T-helper 17 cell (primary cell): ENCODE results near the gene PCIF1. TPM values are rescaled to one million over a fixed set of nuclear protein-coding genes. Genes with fewer than 3 reads are reported as not detected.
"Not testable (repeated sequence)": the region's sequence is repeated elsewhere in the genome, so short reads cannot be mapped to it uniquely, and the experiment has no call there.

Experiments
- ATAC-seq: fragments of 150-1000 bp; cut with Tn5 transposase; 2 replicates; pipeline ENCODE4 v1.10.0; 2021; ENCODE audit warnings: mild to moderate bottlenecking, moderate library complexity
- DNase-seq, 3 donors: peaks; one replicate each; pipeline versions ENCODE4 v3.0.0 to v3.0.0-alpha.2; 2020 to 2021
- H3K9me3 ChIP-seq: one replicate; pipeline ENCODE4 v1.7.0; 2013; ENCODE audit warnings: low read length, mild to moderate bottlenecking; ENCODE audit not compliant: control insufficient read depth, poor library complexity, severe bottlenecking
- H3K27ac Mint-ChIP-seq: one replicate; pipeline ENCODE4 v1.8.0; 2022; ENCODE audit warnings: mild to moderate bottlenecking, moderate library complexity, mixed read lengths
- H3K27me3 Mint-ChIP-seq: one replicate; pipeline ENCODE4 v1.8.0; 2022; ENCODE audit warnings: mixed read lengths
- H3K36me3 Mint-ChIP-seq: one replicate; pipeline ENCODE4 v1.8.0; 2022; ENCODE audit warnings: low read depth, mixed read lengths
- H3K4me1 Mint-ChIP-seq: one replicate; pipeline ENCODE4 v1.8.0; 2022; ENCODE audit warnings: mild to moderate bottlenecking, mixed read lengths
- H3K4me3 Mint-ChIP-seq: one replicate; pipeline ENCODE4 v1.8.0; 2022; ENCODE audit warnings: mild to moderate bottlenecking, moderate library complexity, mixed read lengths
- total RNA-seq, 4 donors: library from RNA in 2 of 4; stranded (reverse) in 2 of 4; gene quantifications; one replicate each; pipeline ENCODE4 v1.2.3 and lab custom pipeline; 2022 to 2026

Gene PCIF1
- total RNA-seq, 2 donors from 2014 or later = 72.4 to 73.7 TPM

DNA sequence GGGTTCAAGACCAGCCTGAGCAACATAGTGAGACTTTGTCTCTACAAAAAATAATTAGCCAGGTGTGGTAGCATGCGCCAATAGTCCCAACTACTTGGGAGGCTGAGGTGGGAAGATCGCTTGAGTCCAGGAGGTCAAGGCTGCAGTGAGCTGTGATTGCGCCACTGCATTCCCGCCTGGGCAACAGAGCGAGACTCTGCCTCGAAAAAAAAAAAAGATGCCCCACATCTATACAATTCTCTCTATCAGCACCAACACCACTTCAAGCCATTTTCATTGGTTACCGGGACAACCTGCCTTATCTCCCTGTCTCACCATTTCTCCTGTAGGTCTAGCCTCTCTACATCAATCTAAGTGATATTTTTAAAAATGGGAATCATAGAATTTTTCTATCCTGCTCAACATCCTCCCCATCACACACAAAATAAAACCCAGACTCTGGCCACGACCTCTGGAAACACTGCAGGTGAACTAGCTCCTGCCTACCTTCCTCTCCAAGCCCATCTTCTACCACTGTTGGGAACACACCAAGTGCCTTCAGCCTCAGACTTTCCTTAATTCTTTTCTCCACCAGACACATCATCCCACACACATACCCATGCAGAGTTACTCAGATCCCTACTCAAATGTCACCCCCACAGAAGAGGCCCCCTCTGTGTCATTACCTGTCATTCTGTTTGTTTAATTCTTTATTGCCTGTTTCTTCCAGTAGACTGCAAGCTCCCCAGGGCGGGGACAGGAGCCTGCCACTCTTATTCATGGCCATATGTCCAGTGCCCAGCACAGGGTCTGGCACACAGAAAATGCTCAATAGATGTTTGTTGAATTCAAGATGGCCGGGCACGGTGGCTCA lies 12.9 kb upstream of the PCIF1 start:
- Mint-ChIP-seq H3K4me1 (peaks cover 11% of the 10 kb centered on the region), H3K27ac (peak overlapping the region; percentile 66), H3K27me3 (peaks cover 29% of the 10 kb centered on the region), H3K4me3 (no peak overlapping the region), H3K36me3 (peaks cover 5% of the 10 kb centered on the region)
- ATAC-seq (no peak), DNase-seq (no peak)
- no peaks in the 10 kb centered on the region for H3K9me3 ChIP-seq

DNA sequence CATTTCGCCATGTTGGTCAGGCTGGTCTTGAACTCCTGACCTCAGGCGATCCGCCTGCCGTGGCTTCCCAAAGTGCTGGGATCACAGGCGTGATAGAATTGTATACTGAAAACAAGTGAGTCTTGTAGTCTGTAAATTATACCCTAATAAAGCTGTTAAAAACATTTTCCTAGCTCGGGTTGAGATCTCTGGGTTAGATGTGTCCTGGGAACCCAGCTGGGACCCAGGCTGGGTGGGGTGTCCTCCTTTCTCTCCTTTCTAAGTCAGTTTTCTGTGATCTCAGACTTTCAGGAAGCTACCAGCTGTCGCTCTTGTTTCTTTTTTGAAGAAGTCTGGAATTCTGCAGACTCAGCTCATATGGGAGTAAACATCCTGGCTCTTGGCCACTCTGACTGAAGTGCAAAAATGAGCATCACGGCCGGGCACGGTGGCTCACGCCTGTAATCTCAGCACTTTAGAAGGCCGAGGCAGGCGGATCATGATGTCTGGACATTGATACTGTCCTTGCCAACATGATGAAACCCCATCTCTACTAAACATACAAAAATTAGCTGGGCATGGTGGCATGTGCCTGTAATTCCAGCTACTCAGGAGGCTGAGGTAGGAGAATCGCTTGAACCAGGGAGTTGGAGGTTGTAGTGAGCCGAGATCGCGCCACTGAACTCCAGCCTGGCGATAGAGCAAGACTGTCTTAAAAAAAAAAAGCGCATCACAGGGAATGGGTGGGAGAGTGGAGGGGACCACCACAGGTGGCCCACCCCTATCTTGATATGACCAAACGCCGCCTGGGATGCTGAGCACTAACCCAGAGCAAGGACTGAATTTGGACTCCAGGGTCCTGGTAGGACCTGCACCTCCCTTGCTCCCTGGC lies 9.9 kb upstream of the PCIF1 start:
- peaks cover 23% of the 10 kb centered on the region for H3K27me3 Mint-ChIP-seq
- no peaks in the 10 kb centered on the region for H3K9me3 ChIP-seq
- peaks cover 5% of the 10 kb centered on the region for H3K36me3 Mint-ChIP-seq
- H3K4me3 Mint-ChIP-seq = no peak overlapping the region
- no peak for ATAC-seq
- no peak overlapping the region for H3K27ac Mint-ChIP-seq
- H3K4me1 Mint-ChIP-seq = peaks cover 16% of the 10 kb centered on the region
- no peak for DNase-seq

DNA sequence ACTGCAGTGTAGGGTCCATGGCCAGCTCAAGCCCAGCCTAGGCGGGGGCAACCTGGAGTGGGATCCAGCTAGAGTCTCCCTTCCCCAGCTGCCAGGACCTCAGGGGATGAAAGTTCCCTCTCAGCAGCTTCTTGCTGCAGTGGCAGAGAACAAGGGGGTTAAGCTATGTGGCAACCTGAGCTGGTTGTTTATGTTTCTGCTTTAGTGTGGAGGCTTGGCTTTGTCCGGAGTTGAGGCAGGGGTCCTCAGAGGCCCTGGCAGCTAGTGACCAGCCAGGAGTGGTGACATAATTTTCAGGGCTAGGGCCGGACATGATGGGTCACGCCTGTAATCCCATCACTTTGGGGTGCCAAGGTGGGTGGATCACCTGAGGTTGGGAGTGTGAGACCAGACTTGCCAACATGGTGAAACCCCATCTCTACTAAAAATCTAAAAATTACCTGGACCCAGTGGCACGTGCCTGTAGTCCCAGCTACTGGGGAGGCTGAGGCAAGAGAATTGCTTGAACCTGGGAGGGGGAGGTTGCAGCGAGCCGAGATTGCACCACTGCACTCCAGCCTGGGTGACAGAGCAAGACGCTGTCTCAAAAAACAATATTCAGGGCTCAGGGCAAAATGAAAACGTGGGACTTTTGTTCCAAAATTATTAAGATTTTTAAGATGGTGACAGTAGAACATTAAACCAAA lies 8.5 kb upstream of the PCIF1 start:
- DNase-seq = no peak

DNA sequence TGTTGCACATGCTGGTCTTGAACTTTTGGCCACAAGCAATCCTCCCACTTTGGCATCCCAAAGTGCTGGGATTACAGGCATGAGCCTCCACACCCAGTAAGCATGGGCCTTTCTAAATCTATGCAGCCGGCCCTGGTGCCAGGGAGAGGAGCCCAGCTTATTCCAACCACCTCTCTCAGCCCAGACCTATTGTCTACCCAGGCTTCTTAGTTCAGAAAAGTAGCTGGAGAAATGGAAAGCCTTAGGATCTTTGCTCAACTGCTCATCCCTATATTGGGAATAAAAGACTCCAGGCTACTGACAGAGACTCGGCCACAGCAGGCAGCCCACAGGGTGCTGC lies 7.8 kb upstream of the PCIF1 start:
- no peak for ATAC-seq
- H3K9me3 ChIP-seq = no peaks in the 10 kb centered on the region
- Mint-ChIP-seq H3K4me1 (peaks cover 13% of the 10 kb centered on the region), H3K36me3 (peaks cover 1% of the 10 kb centered on the region), H3K27ac (no peak overlapping the region), H3K4me3 (no peak overlapping the region), H3K27me3 (peaks cover 5% of the 10 kb centered on the region)
- DNase-seq = no peak

More for the DNA sequence above, 8.5 kb upstream of the PCIF1 start:
- H3K4me1 Mint-ChIP-seq = peaks cover 15% of the 10 kb centered on the region
- ATAC-seq = no peak
- peaks cover 12% of the 10 kb centered on the region for H3K27me3 Mint-ChIP-seq
- H3K27ac Mint-ChIP-seq = no peak overlapping the region
- H3K36me3 Mint-ChIP-seq = peaks cover 2% of the 10 kb centered on the region
- no peak overlapping the region for H3K4me3 Mint-ChIP-seq
- no peaks in the 10 kb centered on the region for H3K9me3 ChIP-seq

DNA sequence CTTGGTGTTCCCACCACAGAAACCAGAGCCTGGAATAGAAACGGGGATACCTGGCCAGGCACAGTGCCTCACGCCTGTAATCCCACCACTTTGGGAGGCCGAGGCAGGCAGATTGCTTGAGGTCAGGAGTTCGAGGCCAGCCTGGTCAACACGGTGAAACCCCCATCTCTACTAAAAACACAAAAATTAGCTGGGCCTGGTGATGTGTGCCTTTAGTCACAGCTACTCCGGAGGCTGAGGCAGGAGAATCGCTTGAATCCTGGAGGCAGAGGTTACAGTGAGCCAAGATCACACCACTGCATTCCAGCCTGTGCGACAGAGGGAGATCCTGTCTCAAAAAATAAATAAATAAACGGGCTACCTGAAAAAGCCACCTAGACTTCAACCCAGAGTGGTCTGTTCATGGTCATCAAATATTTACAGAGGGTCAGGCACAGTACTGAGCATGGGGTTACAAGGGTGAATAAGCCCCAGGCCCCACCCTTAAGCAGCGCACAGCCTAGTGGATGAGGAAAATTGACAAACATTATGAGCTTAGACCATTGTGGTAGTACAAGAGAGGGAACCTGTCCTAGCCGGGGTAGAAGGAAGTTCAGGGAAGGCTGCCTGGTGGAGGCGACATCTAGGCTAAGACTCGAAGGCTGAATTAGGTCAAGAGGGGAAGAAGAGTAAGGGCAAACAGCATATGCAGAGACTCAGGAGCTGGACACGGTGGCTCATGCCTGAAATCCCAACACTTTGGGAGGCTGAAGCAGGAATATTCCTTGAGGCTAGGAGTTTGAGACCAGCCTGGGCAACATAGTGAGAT lies 7.2 kb upstream of the PCIF1 start:
- no peak for ATAC-seq

DNA sequence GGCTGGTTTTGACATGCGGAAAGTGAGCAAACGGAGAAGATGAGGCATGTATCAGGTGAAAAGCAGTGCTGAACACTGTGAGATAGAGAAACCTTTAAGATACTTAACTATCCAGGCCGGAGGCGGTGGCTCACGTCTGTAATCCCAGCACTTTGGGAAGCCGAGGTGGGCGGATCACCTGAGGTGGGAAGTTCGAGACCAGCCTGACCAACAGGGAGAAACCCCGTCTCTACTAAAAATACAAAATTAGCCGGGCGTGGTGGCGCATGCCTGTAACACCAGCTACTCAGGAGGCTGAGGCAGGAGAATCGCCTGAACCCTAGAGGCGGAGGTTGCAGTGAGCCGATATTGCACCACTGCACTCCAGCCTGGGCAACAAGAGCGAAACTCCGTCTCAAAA lies 2.8 kb upstream of the PCIF1 start:
- DNase-seq, H3K9me3 ChIP-seq, H3K27ac Mint-ChIP-seq, H3K27me3 Mint-ChIP-seq, H3K36me3 Mint-ChIP-seq, H3K4me3 Mint-ChIP-seq, ATAC-seq: not testable (repeated sequence)
- peaks cover 13% of the 10 kb centered on the region for H3K4me1 Mint-ChIP-seq

More for the DNA sequence above, 7.2 kb upstream of the PCIF1 start:
- Mint-ChIP-seq H3K27me3 (no peaks in the 10 kb centered on the region), H3K4me3 (no peak overlapping the region), H3K36me3 (no peaks in the 10 kb centered on the region), H3K4me1 (peaks cover 11% of the 10 kb centered on the region), H3K27ac (no peak overlapping the region)
- no peak for DNase-seq
- no peaks in the 10 kb centered on the region for H3K9me3 ChIP-seq

DNA sequence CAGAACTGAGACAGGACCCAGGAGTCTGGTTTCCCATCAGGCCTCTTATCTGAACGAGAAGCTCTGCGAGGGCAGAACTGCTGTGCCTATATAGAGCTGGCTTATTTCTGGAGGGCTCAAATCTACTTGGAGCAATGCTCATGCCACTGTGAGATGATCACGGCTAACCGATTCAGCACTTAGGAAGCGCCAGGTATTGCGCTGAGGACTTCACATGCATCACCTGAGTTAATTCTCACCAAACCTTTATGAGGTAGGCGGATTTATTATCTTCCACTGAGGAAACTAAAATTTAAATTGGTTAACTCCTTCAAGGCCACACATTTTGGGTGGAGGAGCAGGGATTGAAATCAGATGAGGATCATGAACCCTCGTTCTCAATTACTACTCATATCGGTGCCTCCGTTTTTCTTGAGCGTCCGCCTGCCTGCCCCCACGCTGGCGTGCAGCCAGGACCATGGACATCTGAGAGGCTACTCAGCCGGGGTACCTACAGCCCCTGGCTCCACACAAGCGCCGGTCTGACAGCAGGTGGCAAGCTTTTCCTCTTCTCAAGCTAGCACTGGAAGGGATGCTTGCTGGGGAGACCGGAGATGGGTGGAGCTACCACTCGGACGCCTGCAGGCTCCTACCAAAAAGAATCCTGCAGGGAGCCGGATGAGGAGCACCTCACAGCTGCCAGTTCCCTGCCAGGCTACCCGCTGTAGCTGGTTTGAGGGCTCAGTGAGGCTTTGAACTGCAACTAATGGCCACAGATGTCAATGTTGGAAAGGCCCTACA lies 1.0 kb upstream of the PCIF1 start:
- peak; percentile 32 to 43 (median 37) for DNase-seq
- H3K9me3 ChIP-seq = no peaks in the 10 kb centered on the region
- ATAC-seq = no peak
- Mint-ChIP-seq H3K27me3 (no peaks in the 10 kb centered on the region), H3K27ac (peak overlapping the region; percentile 97), H3K4me1 (peaks cover 21% of the 10 kb centered on the region), H3K36me3 (peaks cover 4% of the 10 kb centered on the region), H3K4me3 (peak overlapping the region; percentile 97)

DNA sequence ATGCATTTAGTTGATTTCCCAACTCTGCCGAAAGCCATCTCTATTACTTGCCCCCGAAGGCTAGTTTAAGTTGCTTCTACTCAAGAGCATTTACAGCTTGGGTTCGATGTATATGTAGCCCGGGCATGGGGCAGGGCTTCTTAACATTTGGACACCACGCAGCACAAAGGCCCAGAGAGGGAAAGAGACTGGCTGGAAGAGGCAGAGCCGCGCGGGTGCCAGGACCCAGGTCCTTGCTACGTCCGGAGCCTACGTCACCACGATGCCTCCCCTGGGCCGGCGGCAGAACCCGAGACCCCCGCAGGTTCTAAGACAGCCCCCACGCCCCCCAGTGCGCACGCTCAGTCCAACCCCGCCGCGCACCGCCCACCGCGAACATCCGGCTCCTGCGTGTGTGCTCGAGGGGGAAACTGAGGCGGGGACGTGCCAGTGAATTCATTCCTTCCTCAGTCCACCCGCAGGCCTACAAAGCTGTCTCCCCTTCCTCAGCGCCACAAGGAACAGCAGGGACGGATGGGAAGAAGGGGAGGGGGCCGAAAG lies 367 bp upstream of the PCIF1 start:
- Mint-ChIP-seq H3K36me3 (peaks cover 4% of the 10 kb centered on the region), H3K27me3 (no peaks in the 10 kb centered on the region), H3K4me1 (peaks cover 24% of the 10 kb centered on the region), H3K4me3 (peak overlapping the region; percentile 97), H3K27ac (peak overlapping the region; percentile 97)
- ATAC-seq = peak; percentile 2
- no peaks in the 10 kb centered on the region for H3K9me3 ChIP-seq
- peak in 2 of 3 donors; percentile 26 to 48 for DNase-seq

DNA sequence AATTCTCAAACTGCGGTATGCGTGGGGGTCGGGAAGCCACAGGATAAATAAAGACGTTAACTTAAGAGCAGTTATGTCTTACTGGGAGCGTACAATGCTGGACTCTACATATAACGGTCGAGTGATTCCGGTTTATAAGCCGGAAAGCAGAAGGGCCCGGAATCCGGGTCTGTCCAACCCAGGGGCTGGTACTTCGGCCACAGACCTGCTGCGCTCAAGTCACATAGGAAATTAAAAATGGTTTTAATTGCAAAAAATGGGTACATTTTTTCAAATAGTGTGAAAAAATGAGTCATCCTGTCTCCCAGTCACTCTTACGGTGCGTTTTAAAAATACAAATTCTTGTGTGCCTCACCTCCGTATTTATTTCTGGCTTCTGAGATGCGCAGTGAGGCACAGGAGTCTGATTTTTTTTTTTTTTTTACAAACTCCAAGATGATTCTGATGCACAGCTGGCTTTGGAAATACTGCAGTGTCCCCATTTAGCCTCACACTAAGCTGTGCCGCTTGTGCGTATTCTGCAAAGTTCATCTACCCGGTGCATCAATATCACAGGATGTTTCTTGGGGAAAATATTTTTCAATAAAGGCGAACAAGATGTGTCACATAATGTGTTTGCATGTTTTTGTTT lies 1.0 kb downstream of the PCIF1 start:
- DNase-seq (no peak), ATAC-seq (peak; percentile 2)
- Mint-ChIP-seq H3K27me3 (no peaks in the 10 kb centered on the region), H3K4me3 (peak overlapping the region; percentile 97), H3K36me3 (peaks cover 8% of the 10 kb centered on the region), H3K4me1 (peaks cover 27% of the 10 kb centered on the region), H3K27ac (peak overlapping the region; percentile 97)
- H3K9me3 ChIP-seq = no peaks in the 10 kb centered on the region

DNA sequence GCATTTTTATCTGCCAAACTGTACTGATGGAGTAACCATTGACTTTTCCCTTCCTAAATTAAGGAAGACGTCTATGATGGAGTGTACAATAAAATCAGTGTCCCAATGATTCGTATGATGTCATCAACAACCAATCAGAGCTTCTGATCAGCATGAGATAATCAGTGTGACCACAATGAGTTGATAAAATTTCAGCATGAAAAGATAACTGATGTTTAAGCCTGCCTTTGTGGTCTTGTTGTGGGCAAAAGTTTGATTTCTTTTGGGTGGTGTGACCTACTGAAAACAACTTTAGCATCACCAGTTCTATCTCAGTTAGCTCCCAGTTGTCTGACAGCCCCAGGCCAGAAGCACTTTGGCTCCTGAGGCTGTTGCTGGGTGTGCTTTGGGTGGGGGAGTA lies 3.3 kb downstream of the PCIF1 start:
- Mint-ChIP-seq H3K4me3 (peak overlapping the region; percentile 77), H3K36me3 (peaks cover 8% of the 10 kb centered on the region)

DNA sequence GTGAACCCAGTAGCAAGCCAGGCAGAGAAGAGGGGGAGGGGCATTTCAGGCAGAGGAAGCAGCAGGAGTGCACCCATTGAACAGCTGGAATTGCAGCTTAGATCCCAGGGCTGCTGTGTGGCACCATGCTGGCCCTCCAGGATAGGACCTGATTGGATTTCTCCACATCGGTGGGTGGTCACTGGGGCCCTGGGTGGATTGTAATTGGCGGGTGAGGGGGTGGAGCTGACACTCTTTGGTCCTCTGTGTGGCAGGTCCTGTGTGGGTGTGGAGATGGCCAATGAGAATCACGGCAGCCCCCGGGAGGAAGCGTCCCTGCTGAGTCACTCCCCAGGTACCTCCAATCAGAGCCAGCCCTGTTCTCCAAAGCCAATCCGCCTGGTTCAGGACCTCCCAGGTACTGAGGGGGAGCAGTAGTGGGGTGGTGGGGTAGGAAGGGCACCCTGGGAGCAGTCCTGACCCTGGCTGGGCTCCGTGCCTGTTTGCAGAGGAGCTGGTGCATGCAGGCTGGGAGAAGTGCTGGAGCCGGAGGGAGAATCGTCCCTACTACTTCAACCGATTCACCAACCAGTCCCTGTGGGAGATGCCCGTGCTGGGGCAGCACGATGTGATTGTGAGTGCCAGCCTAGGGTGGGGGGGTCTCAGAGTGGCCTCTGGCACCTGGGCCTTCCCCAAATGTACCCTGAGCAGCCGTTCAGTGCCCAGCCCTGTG lies 4.4 kb downstream of the PCIF1 start:
- peak overlapping the region; percentile 92 for H3K27ac Mint-ChIP-seq
- DNase-seq (no peak), ATAC-seq (no peak)
- no peaks in the 10 kb centered on the region for H3K27me3 Mint-ChIP-seq
- H3K36me3 Mint-ChIP-seq = peaks cover 8% of the 10 kb centered on the region
- H3K4me3 Mint-ChIP-seq = no peak overlapping the region
- no peaks in the 10 kb centered on the region for H3K9me3 ChIP-seq
- peaks cover 27% of the 10 kb centered on the region for H3K4me1 Mint-ChIP-seq

More for the DNA sequence above, 3.3 kb downstream of the PCIF1 start:
- ATAC-seq (no peak), DNase-seq (no peak)
- H3K27me3 Mint-ChIP-seq = no peaks in the 10 kb centered on the region
- no peaks in the 10 kb centered on the region for H3K9me3 ChIP-seq
- H3K27ac Mint-ChIP-seq = peak overlapping the region; percentile 92
- H3K4me1 Mint-ChIP-seq = peaks cover 27% of the 10 kb centered on the region
